WTC11 (cell line): Measurements from ENCODE around the gene NRG3. TPM values are rescaled to one million over a fixed set of nuclear protein-coding genes. Genes with fewer than 3 reads are reported as not detected.
A peak's percentile ranks its signal among the peaks of the same experiment; 100 is the strongest.

Experiments used
- ATAC-seq: fragments of 200-7000 bp; cut with Tn5 transposase; 2 replicates; pipeline ENCODE4 v1.10.0; 2021; ENCODE audit warnings: mild to moderate bottlenecking, moderate library complexity
- CTCF ChIA-PET: fragments of 300-600 bp; sonication (Branson Sonifier 250); formaldehyde crosslinking; loops from one replicate; lab custom pipeline; 2021; ENCODE audit warnings: antibody characterized with exemption; lab: Charles Lee
- POLR2A ChIA-PET: fragments of 350-600 bp; sonication (Branson Sonifier 250); formaldehyde crosslinking; loops from one replicate; lab custom pipeline; 2021; ENCODE audit warnings: antibody characterized with exemption; lab: Charles Lee
- DNase-seq: peaks from one replicate; pipeline ENCODE4 v3.0.0; 2021; ENCODE audit warnings: low spot score
- H3K27ac Mint-ChIP-seq: 2 replicates; pipeline ENCODE4 v1.8.0; 2021; ENCODE audit warnings: mixed read lengths
- H3K27me3 Mint-ChIP-seq: 2 replicates; pipeline ENCODE4 v1.8.0; 2021; ENCODE audit warnings: low read depth, mild to moderate bottlenecking, moderate library complexity, mixed read lengths
- H3K36me3 Mint-ChIP-seq: 2 replicates; pipeline ENCODE4 v1.8.0; 2021; ENCODE audit warnings: mixed read lengths
- H3K4me1 Mint-ChIP-seq: 2 replicates; pipeline ENCODE4 v1.8.0; 2022; ENCODE audit warnings: mixed read lengths
- H3K4me3 Mint-ChIP-seq: 2 replicates; pipeline ENCODE4 v1.8.0; 2021; ENCODE audit warnings: mild to moderate bottlenecking, moderate library complexity, mixed read lengths
- H3K9me3 Mint-ChIP-seq: 2 replicates; pipeline ENCODE4 v1.8.0; 2021; ENCODE audit warnings: mixed read lengths
- AR ChIP-seq: fragments of 250-450 bp; sonication (Bioruptor Pico); IDR thresholded peaks from 2 replicates; pipeline ENCODE4 v1.9.0; 2021; ENCODE audit warnings: mild to moderate bottlenecking
- CBFB ChIP-seq: sonication (generic); formaldehyde crosslinking; IDR thresholded peaks from 2 replicates; pipeline ENCODE4 v1.8.1; 2022; ENCODE audit warnings: mild to moderate bottlenecking, low read depth, missing genetic modification reagents
- CREM ChIP-seq: sonication (generic); formaldehyde crosslinking; IDR thresholded peaks from 2 replicates; pipeline ENCODE4 v1.8.1; 2022; ENCODE audit warnings: mild to moderate bottlenecking, missing genetic modification reagents, moderate library complexity
- E2F4 ChIP-seq: sonication (generic); formaldehyde crosslinking; IDR thresholded peaks from 2 replicates; pipeline ENCODE4 v1.8.1; 2022; ENCODE audit warnings: low read depth, mild to moderate bottlenecking, moderate library complexity, missing genetic modification reagents, borderline replicate concordance
- EMX1 ChIP-seq: fragments of 250-450 bp; sonication (Bioruptor Pico); IDR thresholded peaks from 2 replicates; pipeline ENCODE4 v1.8.0; 2021; ENCODE audit warnings: mild to moderate bottlenecking
- ERG ChIP-seq: fragments of 250-450 bp; sonication (Bioruptor Pico); IDR thresholded peaks from 2 replicates; pipeline ENCODE4 v1.8.0; 2021; ENCODE audit warnings: mild to moderate bottlenecking
- FOXK1 ChIP-seq: sonication (generic); formaldehyde crosslinking; IDR thresholded peaks from 2 replicates; pipeline ENCODE4 v1.8.0; 2022; ENCODE audit warnings: mild to moderate bottlenecking, moderate library complexity, missing genetic modification reagents
- HMGA2 ChIP-seq: fragments of 250-450 bp; sonication (Bioruptor Pico); IDR thresholded peaks from 2 replicates; pipeline ENCODE4 v1.4.0; 2021; ENCODE audit warnings: mild to moderate bottlenecking, moderate library complexity
- KAT7 ChIP-seq: sonication (generic); formaldehyde crosslinking; IDR thresholded peaks from 2 replicates; pipeline ENCODE4 v1.8.1; 2023; ENCODE audit warnings: missing genetic modification reagents, mild to moderate bottlenecking, borderline replicate concordance
- NR3C1 ChIP-seq: sonication (generic); formaldehyde crosslinking; conservative IDR thresholded peaks from 2 replicates; pipeline ENCODE4 v1.8.1; 2023; ENCODE audit warnings: low read depth, mild to moderate bottlenecking, missing genetic modification reagents
- SMAD3 ChIP-seq: sonication (generic); formaldehyde crosslinking; IDR thresholded peaks from 2 replicates; pipeline ENCODE4 v1.8.0; 2022; ENCODE audit warnings: missing genetic modification reagents, mild to moderate bottlenecking, borderline replicate concordance
- SP1 ChIP-seq: sonication (generic); formaldehyde crosslinking; conservative IDR thresholded peaks from 2 replicates; pipeline ENCODE4 v1.8.1; 2022; ENCODE audit warnings: missing genetic modification reagents
- ZMAT4 ChIP-seq: fragments of 250-450 bp; sonication (Bioruptor Pico); IDR thresholded peaks from 2 replicates; pipeline ENCODE4 v1.9.0; 2021; ENCODE audit warnings: mild to moderate bottlenecking
- ZNF232 ChIP-seq: sonication (generic); formaldehyde crosslinking; IDR thresholded peaks from 2 replicates; pipeline ENCODE4 v1.8.0; 2022; ENCODE audit warnings: mild to moderate bottlenecking, missing genetic modification reagents
- ZNF263 ChIP-seq: sonication (generic); formaldehyde crosslinking; IDR thresholded peaks from 2 replicates; pipeline ENCODE4 v1.8.1; 2022; ENCODE audit warnings: low read depth, mild to moderate bottlenecking, moderate library complexity, missing genetic modification reagents
- ZNF317 ChIP-seq: sonication (generic); formaldehyde crosslinking; IDR thresholded peaks from 2 replicates; pipeline ENCODE4 v1.8.1; 2023; ENCODE audit warnings: low read depth, mild to moderate bottlenecking, moderate library complexity, missing genetic modification reagents, borderline replicate concordance
- total RNA-seq: library from RNA; stranded (reverse); gene quantifications from 3 replicates; pipeline ENCODE4 v1.2.3, GENCODE V29; 2021
- TF ChIP-seq, protein P1 (sequence below): sonication (generic); formaldehyde crosslinking; IDR thresholded peaks from 2 replicates; pipeline ENCODE4 v1.8.0; 2022; ENCODE audit warnings: mild to moderate bottlenecking, missing genetic modification reagents
- TF ChIP-seq, protein P2 (sequence below): sonication (generic); formaldehyde crosslinking; IDR thresholded peaks from 2 replicates; pipeline ENCODE4 v1.8.1; 2022; ENCODE audit warnings: mild to moderate bottlenecking, missing genetic modification reagents, moderate library complexity, borderline replicate concordance
- TF ChIP-seq, protein P3 (sequence below): sonication (generic); formaldehyde crosslinking; conservative IDR thresholded peaks from 2 replicates; pipeline ENCODE4 v1.8.1; 2022; ENCODE audit warnings: mild to moderate bottlenecking, missing genetic modification reagents

The NRG3 gene
- total RNA-seq, 1 experiment from 2014 or later, result 7.0 TPM

DNA sequence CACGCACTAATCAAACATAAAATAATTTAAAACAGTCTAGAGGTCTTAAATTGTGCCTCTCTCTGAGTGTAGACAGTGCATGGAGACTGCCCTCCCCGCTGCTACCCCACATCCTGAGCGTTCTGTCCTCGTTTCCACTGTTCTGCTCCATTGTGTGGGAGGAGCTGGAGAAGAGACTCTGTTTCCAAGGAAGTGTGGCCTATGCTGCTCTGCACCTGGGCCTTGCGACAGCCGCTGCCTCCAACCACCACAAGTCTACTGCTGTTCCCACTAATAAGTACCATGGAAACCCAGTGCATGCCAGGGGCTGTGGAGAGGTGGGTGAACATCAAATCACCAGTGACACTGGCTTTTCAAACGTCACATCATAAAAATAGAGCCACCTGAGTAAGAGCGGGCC lies 19.6 kb downstream of the NRG3 start:
- POLR2A ChIA-PET, result no interaction called here
- CTCF ChIA-PET, result no interaction called here
- H3K27ac Mint-ChIP-seq, result peak overlapping the region; percentile 38; the same call in 1 of the 2 replicates
- 0 out of 2 replicates have a peak, but pooled peaks cover 4% of the 10 kb centered on the region for H3K9me3 Mint-ChIP-seq
- no peak for TF ChIP-seq E2F4 (CRISPR knock-in tag)
- no peak for TF ChIP-seq ZNF263 (CRISPR knock-in tag)
- no peak for TF ChIP-seq ZNF317 (CRISPR knock-in tag)
- TF ChIP-seq, protein P1, sequence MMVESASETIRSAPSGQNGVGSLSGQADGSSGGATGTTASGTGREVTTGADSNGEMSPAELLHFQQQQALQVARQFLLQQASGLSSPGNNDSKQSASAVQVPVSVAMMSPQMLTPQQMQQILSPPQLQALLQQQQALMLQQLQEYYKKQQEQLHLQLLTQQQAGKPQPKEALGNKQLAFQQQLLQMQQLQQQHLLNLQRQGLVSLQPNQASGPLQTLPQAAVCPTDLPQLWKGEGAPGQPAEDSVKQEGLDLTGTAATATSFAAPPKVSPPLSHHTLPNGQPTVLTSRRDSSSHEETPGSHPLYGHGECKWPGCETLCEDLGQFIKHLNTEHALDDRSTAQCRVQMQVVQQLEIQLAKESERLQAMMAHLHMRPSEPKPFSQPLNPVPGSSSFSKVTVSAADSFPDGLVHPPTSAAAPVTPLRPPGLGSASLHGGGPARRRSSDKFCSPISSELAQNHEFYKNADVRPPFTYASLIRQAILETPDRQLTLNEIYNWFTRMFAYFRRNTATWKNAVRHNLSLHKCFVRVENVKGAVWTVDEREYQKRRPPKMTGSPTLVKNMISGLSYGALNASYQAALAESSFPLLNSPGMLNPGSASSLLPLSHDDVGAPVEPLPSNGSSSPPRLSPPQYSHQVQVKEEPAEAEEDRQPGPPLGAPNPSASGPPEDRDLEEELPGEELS (CRISPR knock-in tag), result no peak
- TF ChIP-seq KAT7 (CRISPR knock-in tag), result no peak
- no peak for TF ChIP-seq AR (CRISPR knock-in tag)
- no peak for TF ChIP-seq CBFB (CRISPR knock-in tag)
- H3K4me3 Mint-ChIP-seq, result no peak overlapping the region
- ATAC-seq (peak; percentile 51; the same call in 1 of the 2 replicates), DNase-seq (no peak)
- H3K4me1 Mint-ChIP-seq, result peaks cover 35% of the 10 kb centered on the region
- H3K36me3 Mint-ChIP-seq, result no peaks in the 10 kb centered on the region
- no peaks in the 10 kb centered on the region for H3K27me3 Mint-ChIP-seq

GRCh38 chr10:81898518-81898917 lies 23.5 kb downstream of the NRG3 start:
- Mint-ChIP-seq H3K4me1 (peaks cover 34% of the 10 kb centered on the region), H3K27me3 (no peaks in the 10 kb centered on the region), H3K27ac (no peak overlapping the region), H3K36me3 (no peaks in the 10 kb centered on the region), H3K4me3 (no peak overlapping the region), H3K9me3 (no peaks in the 10 kb centered on the region)
- ChIA-PET CTCF (no interaction called here), POLR2A (no interaction called here)
- TF ChIP-seq HMGA2 (CRISPR knock-in tag) (no peak), ZMAT4 (CRISPR knock-in tag) (no peak), CREM (no peak), FOXK1 (CRISPR knock-in tag) (no peak), SMAD3 (CRISPR knock-in tag) (no peak), ZNF232 (CRISPR knock-in tag) (no peak)
- TF ChIP-seq, protein P2, sequence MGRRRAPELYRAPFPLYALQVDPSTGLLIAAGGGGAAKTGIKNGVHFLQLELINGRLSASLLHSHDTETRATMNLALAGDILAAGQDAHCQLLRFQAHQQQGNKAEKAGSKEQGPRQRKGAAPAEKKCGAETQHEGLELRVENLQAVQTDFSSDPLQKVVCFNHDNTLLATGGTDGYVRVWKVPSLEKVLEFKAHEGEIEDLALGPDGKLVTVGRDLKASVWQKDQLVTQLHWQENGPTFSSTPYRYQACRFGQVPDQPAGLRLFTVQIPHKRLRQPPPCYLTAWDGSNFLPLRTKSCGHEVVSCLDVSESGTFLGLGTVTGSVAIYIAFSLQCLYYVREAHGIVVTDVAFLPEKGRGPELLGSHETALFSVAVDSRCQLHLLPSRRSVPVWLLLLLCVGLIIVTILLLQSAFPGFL, result no peak
- ATAC-seq (no peak), DNase-seq (no peak)

DNA sequence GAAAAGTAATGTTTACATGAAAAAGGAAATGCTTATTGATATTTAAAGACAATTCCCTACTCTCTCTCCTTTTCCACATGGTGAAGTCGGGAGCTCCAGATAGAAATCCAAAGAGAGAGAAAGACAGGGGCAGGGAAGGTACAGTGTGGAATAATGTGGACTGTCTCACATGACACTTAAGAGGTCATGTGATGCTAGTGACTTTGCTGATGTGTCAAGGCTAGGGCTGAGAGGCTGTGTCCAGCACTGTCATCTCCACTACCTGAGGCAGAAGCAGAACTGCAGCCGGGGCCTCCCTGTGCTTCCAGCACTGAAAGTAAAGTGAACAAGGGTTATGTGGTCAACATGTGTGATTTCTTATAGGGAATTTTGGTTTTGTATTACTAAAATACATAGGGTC lies 26.0 kb downstream of the NRG3 start:
- no peak for DNase-seq
- no peak overlapping the region for H3K27ac Mint-ChIP-seq
- H3K36me3 Mint-ChIP-seq, result no peaks in the 10 kb centered on the region
- CTCF ChIA-PET, result interaction anchor here (0.6 kb wide), 1 partner anchor 10 kb away, joined by 4 read pairs; no protein-coding TSS in a partner anchor
- H3K4me1 Mint-ChIP-seq, result peaks cover 51% of the 10 kb centered on the region
- H3K4me3 Mint-ChIP-seq, result no peak overlapping the region
- no peaks in the 10 kb centered on the region for H3K9me3 Mint-ChIP-seq
- no peaks in the 10 kb centered on the region for H3K27me3 Mint-ChIP-seq
- TF ChIP-seq EMX1 (CRISPR knock-in tag) (no peak), NR3C1 (no peak), SP1 (CRISPR knock-in tag) (no peak), ERG (CRISPR knock-in tag) (no peak)
- TF ChIP-seq, protein P3, sequence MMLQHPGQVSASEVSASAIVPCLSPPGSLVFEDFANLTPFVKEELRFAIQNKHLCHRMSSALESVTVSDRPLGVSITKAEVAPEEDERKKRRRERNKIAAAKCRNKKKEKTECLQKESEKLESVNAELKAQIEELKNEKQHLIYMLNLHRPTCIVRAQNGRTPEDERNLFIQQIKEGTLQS (CRISPR knock-in tag), result no peak
- POLR2A ChIA-PET, result no interaction called here
- no peak for ATAC-seq
